HepG2 (cell line): ENCODE data around the gene EVPLL.

Experiments
- CTCF ChIP-seq: sonication (generic); formaldehyde crosslinking; IDR thresholded peaks from 2 replicates; pipeline ENCODE4 v1.5.0; 2020; ENCODE audit warnings: mild to moderate bottlenecking, missing genetic modification reagents, moderate library complexity
- ETV6 ChIP-seq: sonication (generic); formaldehyde crosslinking; conservative IDR thresholded peaks from 2 replicates; pipeline ENCODE4 v1.4.0; 2020; ENCODE audit warnings: missing genetic modification reagents
- FOXO4 ChIP-seq: sonication (generic); formaldehyde crosslinking; conservative IDR thresholded peaks from 2 replicates; pipeline ENCODE4 v1.8.1; 2023; ENCODE audit warnings: missing genetic modification reagents
- HOXA7 ChIP-seq: sonication (generic); formaldehyde crosslinking; IDR thresholded peaks from 2 replicates; pipeline ENCODE4 v1.8.1; 2022; ENCODE audit warnings: mild to moderate bottlenecking, missing genetic modification reagents, moderate library complexity
- KLF15 ChIP-seq: sonication (generic); formaldehyde crosslinking; IDR thresholded peaks from 2 replicates; pipeline ENCODE4 v1.8.1; 2023; ENCODE audit warnings: borderline replicate concordance, mild to moderate bottlenecking, inconsistent platforms, missing genetic modification reagents, mixed read lengths
- MEF2D ChIP-seq: sonication (generic); formaldehyde crosslinking; IDR thresholded peaks from 2 replicates; pipeline ENCODE4 v1.5.1; 2020; ENCODE audit warnings: mild to moderate bottlenecking, missing genetic modification reagents
- NR2C2 ChIP-seq: sonication (generic); formaldehyde crosslinking; IDR thresholded peaks from 2 replicates; pipeline ENCODE4 v1.4.0; 2020; ENCODE audit warnings: missing genetic modification reagents, mild to moderate bottlenecking, moderate library complexity, borderline replicate concordance
- POLR2G ChIP-seq: fragments of 200-400 bp; formaldehyde crosslinking; IDR thresholded peaks from 2 replicates; pipeline ENCODE4 v1.6.1; 2018; ENCODE audit warnings: mild to moderate bottlenecking, low read depth, low read length, moderate library complexity
- TAF15 ChIP-seq: fragments of 200-400 bp; formaldehyde crosslinking; IDR thresholded peaks from one replicate; pipeline ENCODE4 v1.6.1; 2018; ENCODE audit warnings: mild to moderate bottlenecking, low read depth, low read length; ENCODE audit not compliant: poor library complexity, severe bottlenecking
- YY1 ChIP-seq: IDR thresholded peaks from 2 replicates; pipeline ENCODE4 v1.6.1; 2011; ENCODE audit warnings: low read length, low read depth, moderate library complexity, mild to moderate bottlenecking; ENCODE audit not compliant: insufficient read depth, insufficient replicate concordance

GRCh38 chr17:18356624-18357023 lies 21.0 kb upstream of the EVPLL start:
- no peak for TF ChIP-seq NR2C2
- TF ChIP-seq ETV6, result no peak
- no peak for TF ChIP-seq FOXO4
- TF ChIP-seq POLR2G, result no peak
- TF ChIP-seq MEF2D (CRISPR knock-in tag), result no peak
- TF ChIP-seq TAF15, result no peak
- no peak for TF ChIP-seq KLF15 (CRISPR knock-in tag)
- TF ChIP-seq HOXA7 (CRISPR knock-in tag), result no peak
- no peak for TF ChIP-seq YY1
- no peak for TF ChIP-seq CTCF (CRISPR knock-in tag)
